PC-9 (cell line): Measurements from ENCODE around the gene DAPK1. TPM values are rescaled to one million over a fixed set of nuclear protein-coding genes. Genes with fewer than 3 reads are reported as not detected.

Source experiments
- BruUV-seq: library from RNA; stranded (reverse); fragments of 400-500 nt; replicated peaks from 2 replicates; lab custom pipeline; 2021; lab: Mats Ljungman, UMichigan
- CTCF ChIA-PET: fragments of 300-600 bp; sonication (Branson Sonifier 250); formaldehyde crosslinking; loops from one replicate; lab custom pipeline; 2022; ENCODE audit warnings: antibody characterized with exemption; lab: Charles Lee
- POLR2A ChIA-PET: fragments of 300-600 bp; sonication (Branson Sonifier 250); formaldehyde crosslinking; loops from one replicate; lab custom pipeline; 2022; ENCODE audit warnings: antibody characterized with exemption; ENCODE audit not compliant: unreplicated experiment; lab: Charles Lee
- DNase-seq, 2 experiments: peaks; one replicate each; pipeline versions ENCODE4 v3.0.0 to v3.0.0-alpha.2; 2015 to 2022; ENCODE audit warnings: mixed read lengths in 1 of 2
- H2AFZ ChIP-seq: fragments of 200-600 bp; sonication (generic); 2 replicates; pipeline ENCODE4 v1.8.1; 2017; ENCODE audit warnings: antibody characterized with exemption
- H3F3A ChIP-seq: fragments of 200-600 bp; sonication (generic); 2 replicates; pipeline ENCODE4 v1.8.1; 2017; ENCODE audit warnings: antibody characterized with exemption, mild to moderate bottlenecking, low read depth; ENCODE audit not compliant: insufficient read depth
- H3K27ac ChIP-seq: fragments of 200-600 bp; sonication (generic); 2 replicates; pipeline ENCODE4 v1.6.1; 2016; ENCODE audit warnings: mixed run types
- H3K27me3 ChIP-seq: fragments of 200-600 bp; sonication (generic); 2 replicates; pipeline ENCODE4 v1.6.1; 2016; ENCODE audit warnings: low read depth, mixed run types; ENCODE audit not compliant: insufficient read depth
- H3K36me3 ChIP-seq: fragments of 200-600 bp; sonication (generic); 2 replicates; pipeline ENCODE4 v1.6.1; 2016; ENCODE audit warnings: low read depth, mixed run types
- H3K4me1 ChIP-seq: fragments of 200-600 bp; sonication (generic); replicated peaks from 2 replicates; pipeline ENCODE4 v1.6.1; 2016; ENCODE audit warnings: mixed run types; ENCODE audit not compliant: insufficient read depth
- H3K4me2 ChIP-seq: fragments of 200-600 bp; sonication (generic); 2 replicates; pipeline ENCODE4 v1.6.1; 2017; ENCODE audit warnings: mixed run types
- H3K4me3 ChIP-seq: fragments of 200-600 bp; sonication (generic); 2 replicates; pipeline ENCODE4 v1.6.1; 2016; ENCODE audit warnings: mixed run types
- H3K79me2 ChIP-seq: fragments of 200-600 bp; sonication (generic); 2 replicates; pipeline ENCODE4 v1.6.1; 2017; ENCODE audit warnings: low read depth, mixed run types
- H3K9me2 ChIP-seq: fragments of 200-600 bp; sonication (generic); 2 replicates; pipeline ENCODE4 v1.8.1; 2017; ENCODE audit warnings: mild to moderate bottlenecking; ENCODE audit not compliant: insufficient read depth
- H3K9me3 ChIP-seq: fragments of 200-600 bp; sonication (generic); 2 replicates; pipeline ENCODE4 v1.8.1; 2016; ENCODE audit warnings: low read depth; ENCODE audit not compliant: insufficient read depth
- H4K20me1 ChIP-seq: fragments of 200-600 bp; sonication (generic); 2 replicates; pipeline ENCODE4 v1.8.1; 2017; ENCODE audit not compliant: insufficient read depth
- CTCF ChIP-seq: fragments of 200-600 bp; sonication (generic); conservative IDR thresholded peaks from 2 replicates; pipeline ENCODE4 v1.6.1; 2017; ENCODE audit warnings: mixed run types, antibody characterized with exemption, mild to moderate bottlenecking, moderate library complexity
- EZH2 ChIP-seq: fragments of 200-600 bp; sonication (generic); IDR thresholded peaks from 2 replicates; pipeline ENCODE4 v1.8.0; 2017; ENCODE audit warnings: antibody characterized with exemption, low read depth
- intact Hi-C: fragments of 100-400 bp; cut with micrococcal nuclease; formaldehyde crosslinking; loops from one replicate; pipeline ENCODE4 v1.10.0; 2022; ENCODE audit not compliant: unreplicated experiment
- total RNA-seq: library from RNA; stranded (reverse); gene quantifications from 2 replicates; pipeline ENCODE4 v1.2.3, GENCODE V29; 2021

Gene DAPK1
- total RNA-seq, 1 experiment from 2014 or later = 100 TPM

- H3K79me2 ChIP-seq = peaks cover 24% of the 10 kb centered on the region
- no peaks in the 10 kb centered on the region for H3K9me3 ChIP-seq
- peak overlapping the region; percentile 56 for H3K27ac ChIP-seq
- H3K4me1 ChIP-seq = peaks cover 61% of the 10 kb centered on the region
- DNase-seq = peak; percentile 76 to 85
- ChIA-PET POLR2A (interaction anchor here (0.6 to 1.7 kb wide), 4 partner anchors 15 to 1254 kb away, joined by 4 to 13 read pairs (median 10); no protein-coding TSS in a partner anchor), CTCF (interaction anchor here (0.5 kb wide), 1 partner anchor 106 kb away, joined by 3 read pairs; no protein-coding TSS in a partner anchor)
- no peak for TF ChIP-seq EZH2
- no peak for TF ChIP-seq CTCF
- no peaks in the 10 kb centered on the region for H3K36me3 ChIP-seq
- no peak overlapping the region for H3K4me3 ChIP-seq
- no peaks in the 10 kb centered on the region for H3K27me3 ChIP-seq
- H3K9me2 ChIP-seq = no peaks in the 10 kb centered on the region
- peak overlapping the region; percentile 70 for H3K4me2 ChIP-seq
- intact Hi-C loops = loop anchor here (1.0 to 10.0 kb wide), 6 partner anchors 34 to 264 kb away; no protein-coding TSS in a partner anchor
- no peaks in the 10 kb centered on the region for H4K20me1 ChIP-seq
- H3F3A ChIP-seq = peaks cover 32% of the 10 kb centered on the region
- no TSS peak for BruUV-seq
- H2AFZ ChIP-seq = no peak overlapping the region
Observed at GRCh38 chr9:87601176-87601575, 103.5 kb downstream of the DAPK1 start.

- POLR2A ChIA-PET = no interaction called here
- CTCF ChIA-PET = no interaction called here
- TF ChIP-seq CTCF = no peak
- no peak for TF ChIP-seq EZH2
- Histone ChIP-seq H3K4me1 (peaks cover 66% of the 10 kb centered on the region), H4K20me1 (no peaks in the 10 kb centered on the region), H2AFZ (no peak overlapping the region), H3K27ac (peak overlapping the region; percentile 56), H3K79me2 (peaks cover 24% of the 10 kb centered on the region), H3K4me3 (no peak overlapping the region), H3K27me3 (no peaks in the 10 kb centered on the region), H3K4me2 (peak overlapping the region; percentile 70), H3K9me3 (no peaks in the 10 kb centered on the region), H3K9me2 (no peaks in the 10 kb centered on the region), H3K36me3 (no peaks in the 10 kb centered on the region), H3F3A (peaks cover 32% of the 10 kb centered on the region)
- no TSS peak for BruUV-seq
- DNase-seq = no peak
- intact Hi-C loops = loop anchor here (1.0 to 10.0 kb wide), 6 partner anchors 34 to 264 kb away; no protein-coding TSS in a partner anchor
Observed at GRCh38 chr9:87601595-87601994, 103.9 kb downstream of the DAPK1 start.

- no peak for DNase-seq
- Histone ChIP-seq H3K27me3 (no peaks in the 10 kb centered on the region), H3K4me2 (no peak overlapping the region), H3K4me1 (peaks cover 71% of the 10 kb centered on the region), H2AFZ (no peak overlapping the region), H4K20me1 (no peaks in the 10 kb centered on the region), H3K79me2 (peaks cover 17% of the 10 kb centered on the region), H3K36me3 (peaks cover 5% of the 10 kb centered on the region; the same call in 1 of the 2 replicates), H3K27ac (no peak overlapping the region), H3K9me2 (no peaks in the 10 kb centered on the region), H3K9me3 (no peaks in the 10 kb centered on the region), H3F3A (peaks cover 40% of the 10 kb centered on the region), H3K4me3 (no peak overlapping the region)
- intact Hi-C loops = loop anchor here (5.0 to 10.0 kb wide), 2 partner anchors 178 to 266 kb away; no protein-coding TSS in a partner anchor
- ChIA-PET POLR2A (interaction anchor here (0.7 kb wide), 1 partner anchor 34 kb away, joined by 6 read pairs; no protein-coding TSS in a partner anchor), CTCF (no interaction called here)
- TF ChIP-seq EZH2 (no peak), CTCF (no peak)
- BruUV-seq = no TSS peak
Observed at GRCh38 chr9:87602933-87603643, 105.4 kb downstream of the DAPK1 start.
